Mesothelial cell of epicardium (in vitro differentiated cells): ENCODE results near the gene GADD45G. TPM values are rescaled to one million over a fixed set of nuclear protein-coding genes. Genes with fewer than 3 reads are reported as not detected.
A peak's percentile ranks its signal among the peaks of the same experiment; 100 is the strongest.

Source experiments
- DNase-seq, 2 experiments: peaks; one replicate each; pipeline ENCODE4 v3.0.0; 2021; ENCODE audit warnings: low spot score in 2 of 2; ENCODE audit not compliant: unreplicated experiment in 2 of 2
- H3K27ac Mint-ChIP-seq: 2 replicates; pipeline ENCODE4 v1.8.0; 2021; ENCODE audit warnings: mixed read lengths
- H3K27me3 Mint-ChIP-seq: 2 replicates; pipeline ENCODE4 v1.8.0; 2021; ENCODE audit warnings: low read depth, mixed read lengths
- H3K36me3 Mint-ChIP-seq: 2 replicates; pipeline ENCODE4 v1.8.0; 2021; ENCODE audit warnings: mixed read lengths
- H3K4me1 Mint-ChIP-seq: 2 replicates; pipeline ENCODE4 v1.8.0; 2021; ENCODE audit warnings: mixed read lengths
- H3K4me3 Mint-ChIP-seq: 2 replicates; pipeline ENCODE4 v1.8.0; 2021; ENCODE audit warnings: mild to moderate bottlenecking, moderate library complexity, mixed read lengths
- H3K9me3 Mint-ChIP-seq: 2 replicates; pipeline ENCODE4 v1.8.0; 2021; ENCODE audit warnings: mixed read lengths
- total RNA-seq: library from RNA; stranded (reverse); gene quantifications from 3 replicates; pipeline ENCODE4 v1.2.1, GENCODE V29; 2021
- TF ChIP-seq, protein P1 (sequence below): fragments of 200-600 bp; sonication (generic); IDR thresholded peaks from one replicate; pipeline ENCODE4 v1.5.0; 2021; ENCODE audit warnings: antibody characterized with exemption; ENCODE audit not compliant: unreplicated experiment

GADD45G gene
- total RNA-seq, 1 donor from 2014 or later: 1.8 TPM

DNA sequence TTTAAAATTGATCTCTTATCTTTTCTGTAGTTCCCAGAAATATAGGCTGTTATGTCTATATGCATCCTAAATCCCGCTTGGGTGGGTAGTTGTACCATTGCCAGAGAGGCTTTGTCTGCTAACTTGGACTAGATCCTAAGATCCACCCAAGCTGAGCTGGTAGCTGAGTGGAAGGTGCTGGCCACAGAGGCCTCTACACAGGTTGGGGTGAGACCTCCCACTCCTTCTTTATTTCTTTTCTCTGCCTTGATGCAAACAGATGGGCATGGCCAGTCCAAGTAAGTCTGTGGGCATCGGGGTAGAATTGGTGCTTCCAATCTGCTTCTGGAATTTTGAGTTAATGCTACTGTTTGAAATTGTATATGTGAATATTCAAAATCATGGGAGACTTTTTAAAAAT is 14.4 kb upstream of the GADD45G start:
- Mint-ChIP-seq H3K4me1 (peaks cover 8% of the 10 kb centered on the region), H3K27ac (no peak overlapping the region), H3K9me3 (no peaks in the 10 kb centered on the region), H3K4me3 (no peak overlapping the region), H3K36me3 (no peaks in the 10 kb centered on the region), H3K27me3 (peaks cover 5% of the 10 kb centered on the region)
- TF ChIP-seq, protein P1, sequence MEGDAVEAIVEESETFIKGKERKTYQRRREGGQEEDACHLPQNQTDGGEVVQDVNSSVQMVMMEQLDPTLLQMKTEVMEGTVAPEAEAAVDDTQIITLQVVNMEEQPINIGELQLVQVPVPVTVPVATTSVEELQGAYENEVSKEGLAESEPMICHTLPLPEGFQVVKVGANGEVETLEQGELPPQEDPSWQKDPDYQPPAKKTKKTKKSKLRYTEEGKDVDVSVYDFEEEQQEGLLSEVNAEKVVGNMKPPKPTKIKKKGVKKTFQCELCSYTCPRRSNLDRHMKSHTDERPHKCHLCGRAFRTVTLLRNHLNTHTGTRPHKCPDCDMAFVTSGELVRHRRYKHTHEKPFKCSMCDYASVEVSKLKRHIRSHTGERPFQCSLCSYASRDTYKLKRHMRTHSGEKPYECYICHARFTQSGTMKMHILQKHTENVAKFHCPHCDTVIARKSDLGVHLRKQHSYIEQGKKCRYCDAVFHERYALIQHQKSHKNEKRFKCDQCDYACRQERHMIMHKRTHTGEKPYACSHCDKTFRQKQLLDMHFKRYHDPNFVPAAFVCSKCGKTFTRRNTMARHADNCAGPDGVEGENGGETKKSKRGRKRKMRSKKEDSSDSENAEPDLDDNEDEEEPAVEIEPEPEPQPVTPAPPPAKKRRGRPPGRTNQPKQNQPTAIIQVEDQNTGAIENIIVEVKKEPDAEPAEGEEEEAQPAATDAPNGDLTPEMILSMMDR: no peak
- no peak for DNase-seq

DNA sequence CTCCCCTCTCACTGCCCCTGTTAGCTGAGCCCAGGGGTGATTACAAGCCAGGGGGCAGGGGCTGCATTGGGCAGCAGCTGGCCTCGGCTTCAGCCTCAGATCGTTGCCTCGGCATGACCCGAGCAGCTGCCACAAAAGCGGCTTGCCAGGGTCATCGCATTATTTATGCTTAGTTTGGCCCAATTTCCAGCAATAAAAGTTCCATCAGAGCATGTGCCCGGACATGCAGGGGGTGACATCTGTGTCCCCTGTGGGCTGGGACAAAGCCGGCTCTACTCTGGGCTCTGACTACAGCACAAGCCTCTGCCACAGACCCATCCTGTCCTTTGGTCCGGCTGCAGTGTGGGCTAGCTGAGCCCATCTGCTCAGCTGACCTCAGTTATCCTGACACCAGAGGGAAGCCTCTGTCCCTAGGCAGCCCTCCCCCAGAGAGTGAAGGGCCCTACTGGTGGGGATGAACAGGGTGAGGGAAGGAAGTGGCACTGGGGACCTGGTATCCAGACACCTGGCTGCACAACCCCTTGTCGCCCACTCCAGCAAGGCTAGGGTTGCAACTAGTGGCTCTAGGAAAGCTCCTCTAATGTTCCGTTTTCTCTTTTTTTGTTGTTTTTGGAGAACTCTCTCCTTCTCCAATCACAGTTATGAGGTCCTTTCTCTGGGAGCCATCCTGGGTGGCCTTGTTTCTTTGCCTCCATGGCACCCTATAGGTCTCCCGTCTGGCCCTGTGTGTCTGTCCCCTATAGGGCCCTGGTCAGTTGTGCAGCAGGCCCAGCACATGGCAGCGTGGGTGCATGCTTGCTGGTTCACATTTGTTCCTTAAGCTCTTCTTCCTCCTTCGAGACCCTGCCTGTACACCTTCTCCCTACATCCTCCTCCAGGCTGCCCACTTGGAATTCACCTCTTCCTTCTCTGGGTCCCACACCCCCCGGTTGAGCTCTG is 13.3 kb upstream of the GADD45G start:
- Mint-ChIP-seq H3K4me1 (peaks cover 8% of the 10 kb centered on the region), H3K27ac (no peak overlapping the region), H3K4me3 (no peak overlapping the region), H3K36me3 (no peaks in the 10 kb centered on the region), H3K27me3 (peaks cover 2% of the 10 kb centered on the region), H3K9me3 (no peaks in the 10 kb centered on the region)
- DNase-seq: no peak
- TF ChIP-seq, protein P1: no peak

GRCh38 chr9:89592213-89592815 is 12.5 kb upstream of the GADD45G start:
- no peaks in the 10 kb centered on the region for H3K9me3 Mint-ChIP-seq

DNA sequence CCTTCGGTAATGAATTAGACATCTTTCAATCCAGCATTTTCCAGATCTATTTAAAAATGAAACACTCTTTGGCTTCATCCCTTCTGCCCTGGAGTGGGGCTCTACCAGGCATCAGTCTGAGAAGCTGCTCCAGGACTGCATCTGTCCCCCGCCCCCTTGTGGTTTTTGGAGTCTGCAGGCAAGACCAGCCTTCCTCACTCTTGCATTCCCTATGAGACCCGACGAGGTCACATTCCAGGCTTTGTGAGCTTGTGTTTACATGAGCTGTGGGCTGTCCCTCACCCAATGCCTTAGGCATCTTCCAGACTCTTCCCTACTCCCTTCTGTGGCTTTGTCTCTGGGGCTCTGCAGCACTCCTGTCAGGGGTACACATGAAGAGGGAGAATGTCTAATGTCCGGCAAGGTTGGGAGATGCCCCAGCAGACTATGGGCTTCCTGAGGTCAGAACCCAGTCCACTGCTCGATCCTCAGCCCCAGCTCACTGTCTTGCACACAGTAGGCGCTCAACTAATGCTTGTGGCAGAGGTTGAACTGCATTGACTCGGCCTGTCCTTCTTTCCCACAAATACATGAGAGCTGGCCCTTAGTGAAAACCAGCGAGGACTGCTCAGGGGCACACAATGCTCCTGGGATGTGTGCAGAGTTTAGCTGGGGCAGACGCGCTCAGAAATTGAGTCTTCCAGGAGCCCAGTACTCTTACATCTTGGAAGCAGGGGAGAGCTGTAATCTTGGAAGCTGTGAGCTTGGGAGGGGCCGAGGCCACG is 11.7 kb upstream of the GADD45G start:
- no peaks in the 10 kb centered on the region for H3K9me3 Mint-ChIP-seq
- TF ChIP-seq, protein P1: no peak

More at GRCh38 chr9:89592213-89592815, 12.5 kb upstream of the GADD45G start:
- H3K36me3 Mint-ChIP-seq: no peaks in the 10 kb centered on the region
- DNase-seq: no peak
- no peak overlapping the region for H3K4me3 Mint-ChIP-seq
- peaks cover 2% of the 10 kb centered on the region for H3K27me3 Mint-ChIP-seq
- no peak overlapping the region for H3K27ac Mint-ChIP-seq
- TF ChIP-seq, protein P1: no peak
- peaks cover 8% of the 10 kb centered on the region for H3K4me1 Mint-ChIP-seq

GRCh38 chr9:89593727-89594427 is 10.9 kb upstream of the GADD45G start:
- Mint-ChIP-seq H3K27me3 (no peaks in the 10 kb centered on the region), H3K27ac (no peak overlapping the region), H3K4me1 (peaks cover 8% of the 10 kb centered on the region), H3K36me3 (no peaks in the 10 kb centered on the region), H3K4me3 (no peak overlapping the region), H3K9me3 (no peaks in the 10 kb centered on the region)
- no peak for DNase-seq
- TF ChIP-seq, protein P1: peak; percentile 66

More for the DNA sequence above, 11.7 kb upstream of the GADD45G start:
- Mint-ChIP-seq H3K4me1 (peaks cover 8% of the 10 kb centered on the region), H3K4me3 (no peak overlapping the region), H3K27me3 (peaks cover 2% of the 10 kb centered on the region), H3K27ac (no peak overlapping the region), H3K36me3 (no peaks in the 10 kb centered on the region)
- no peak for DNase-seq
